K562 (cell line): ENCODE results near the gene SLC7A8. TPM values are rescaled to one million over a fixed set of nuclear protein-coding genes. Genes with fewer than 3 reads are reported as not detected.

Experiments used
- ATAC-seq: fragments of 200-7000 bp; cut with Tn5 transposase; 3 replicates; pipeline ENCODE4 v1.9.1; 2020; ENCODE audit warnings: moderate library complexity
- BruUV-seq: library from RNA; stranded (reverse); fragments of 400-500 nt; replicated peaks from 2 replicates; lab custom pipeline; 2021; lab: Mats Ljungman, UMichigan
- CTCF ChIA-PET: fragments of 300-600 bp; formaldehyde crosslinking; extraction: SDS; loops from one replicate; lab custom pipeline; 2021; ENCODE audit warnings: low intra/inter-chr PET ratio; lab: Yijun Ruan, JAX
- POLR2A ChIA-PET: fragments of 300-600, 350-650 bp; sonication (Branson Sonifier 250); formaldehyde crosslinking; extraction: SDS; loops from one replicate; lab custom pipeline; 2021; ENCODE audit warnings: antibody characterized with exemption, inconsistent platforms; lab: Yijun Ruan, JAX
- DNase-seq, 4 experiments: peaks; one replicate each; pipeline versions ENCODE4 v3.0.0 to v3.0.0-alpha.2; 2011 to 2018; ENCODE audit warnings: low spot score in 3 of 4, mixed read lengths in 3 of 4; ENCODE audit errors: extremely low read depth in 1 of 4
- FAIRE-seq: peaks from 2 replicates; lab custom pipeline; 2011; peaks lifted over from hg19 to GRCh38; lab: Jason Lieb, UNC
- H2AFZ ChIP-seq: 2 replicates; pipeline ENCODE4 v1.6.0; 2011; ENCODE audit warnings: low read depth, low read length, control low read depth, inconsistent platforms
- H3K27ac ChIP-seq: fragments of 200-600 bp; 3 replicates; pipeline ENCODE4 v1.8.0; 2011; ENCODE audit warnings: low read depth, mild to moderate bottlenecking, control low read depth, inconsistent platforms, low read length, moderate library complexity, mixed read lengths; ENCODE audit errors: extremely low read depth
- H3K27me3 ChIP-seq, 2 experiments: fragments of 300-600 bp in 1 of 2; 2 replicates in 1 of 2; 3 replicates in 1 of 2; pipeline versions ENCODE4 v1.6.0 to v1.8.0; 2011; ENCODE audit warnings: inconsistent platforms in 2 of 2, low read length in 2 of 2, mild to moderate bottlenecking in 1 of 2, mixed read lengths in 1 of 2, moderate library complexity in 1 of 2; ENCODE audit not compliant: control insufficient read depth in 2 of 2, insufficient read depth in 2 of 2
- H3K36me3 ChIP-seq: fragments of 300-600 bp; 3 replicates; pipeline ENCODE4 v1.8.0; 2011; ENCODE audit warnings: mild to moderate bottlenecking, low read length, inconsistent platforms; ENCODE audit not compliant: control insufficient read depth, insufficient read depth
- H3K4me1 ChIP-seq, 2 experiments: fragments of 200-600 bp in 1 of 2; replicated peaks in 1 of 2; 2 replicates in 1 of 2; 3 replicates in 1 of 2; pipeline versions ENCODE4 v1.5.1 to v1.8.0; 2011; ENCODE audit warnings: inconsistent platforms in 2 of 2, low read length in 2 of 2, mild to moderate bottlenecking in 1 of 2, mixed read lengths in 1 of 2, moderate library complexity in 1 of 2; ENCODE audit not compliant: control insufficient read depth in 2 of 2, insufficient read depth in 2 of 2
- H3K4me2 ChIP-seq: 2 replicates; pipeline ENCODE4 v1.6.1; 2011; ENCODE audit warnings: low read length, control low read depth, inconsistent platforms, mixed read lengths; ENCODE audit not compliant: insufficient read depth
- H3K4me3 ChIP-seq: fragments of 200-600 bp; sonication (generic), shearing (Covaris generic); 2 replicates; pipeline ENCODE4 v1.5.1; 2016; ENCODE audit warnings: control low read depth, inconsistent platforms
- H3K79me2 ChIP-seq: fragments of 200-600 bp; 3 replicates; pipeline ENCODE4 v1.8.0; 2011; ENCODE audit warnings: low read length, inconsistent platforms; ENCODE audit not compliant: control insufficient read depth, insufficient read depth
- H3K9ac ChIP-seq, 2 experiments: 2 replicates each; pipeline versions ENCODE4 v1.6.0 to v1.6.1; 2011; ENCODE audit warnings: low read depth in 2 of 2, low read length in 2 of 2, control low read depth in 1 of 2, inconsistent platforms in 1 of 2, mild to moderate bottlenecking in 1 of 2, mixed read lengths in 1 of 2; ENCODE audit not compliant: insufficient read depth in 1 of 2
- H3K9me1 ChIP-seq: one replicate; pipeline ENCODE4 v1.6.0; 2011; ENCODE audit warnings: inconsistent platforms, mild to moderate bottlenecking, low read length, moderate library complexity; ENCODE audit not compliant: control insufficient read depth, insufficient read depth
- H3K9me3 ChIP-seq: replicated peaks from 2 replicates; pipeline ENCODE4 v1.5.1; 2011; ENCODE audit warnings: low read depth, low read length, inconsistent platforms; ENCODE audit not compliant: control insufficient read depth, insufficient read depth
- H4K20me1 ChIP-seq: replicated peaks from 2 replicates; pipeline ENCODE4 v1.6.1; 2011; ENCODE audit warnings: low read length, inconsistent platforms, mixed read lengths; ENCODE audit not compliant: control insufficient read depth, insufficient read depth
- ARID2 ChIP-seq: fragments of 450-650 bp; IDR thresholded peaks from 2 replicates; pipeline ENCODE4 v1.6.1; 2017; ENCODE audit warnings: antibody characterized with exemption, mild to moderate bottlenecking
- ATF1 ChIP-seq, 2 experiments: fragments of 450-650 bp in 1 of 2; IDR thresholded peaks; 2 replicates each; pipeline ENCODE4 v1.6.1; 2016; ENCODE audit warnings: missing compliant biosample characterization in 1 of 2, missing genetic modification characterization in 1 of 2
- BRCA1 ChIP-seq, 2 experiments: fragments of 450-650 bp in 1 of 2; sonication (generic) in 1 of 2; formaldehyde crosslinking in 1 of 2; IDR thresholded peaks; 2 replicates each; pipeline versions ENCODE4 v1.5.0 to v1.6.1; 2017 to 2020; ENCODE audit warnings: mild to moderate bottlenecking in 1 of 2, missing genetic modification reagents in 1 of 2
- CREB1 ChIP-seq, 2 experiments: sonication (generic) in 1 of 2; formaldehyde crosslinking in 1 of 2; IDR thresholded peaks; 2 replicates each; pipeline versions ENCODE4 v1.6.1 to v1.8.0; 2012 to 2022; ENCODE audit warnings: inconsistent platforms in 1 of 2, mild to moderate bottlenecking in 1 of 2, missing genetic modification reagents in 1 of 2, moderate library complexity in 1 of 2
- ELF1 ChIP-seq: fragments of 200-800 bp; sonication (Bioruptor generic); IDR thresholded peaks from 2 replicates; pipeline ENCODE4 v1.6.1; 2016; ENCODE audit warnings: missing genetic modification characterization, missing compliant biosample characterization
- ESRRA ChIP-seq: fragments of 450-650 bp; IDR thresholded peaks from 2 replicates; pipeline ENCODE4 v1.6.1; 2014; ENCODE audit warnings: low read depth, mild to moderate bottlenecking, moderate library complexity, borderline replicate concordance
- FOXK2 ChIP-seq, 2 experiments: fragments of 450-650 bp; IDR thresholded peaks in 1 of 2; conservative IDR thresholded peaks in 1 of 2; 2 replicates each; pipeline ENCODE4 v1.6.1; 2016; ENCODE audit warnings: low read depth in 2 of 2, mild to moderate bottlenecking in 1 of 2
- HIVEP1 ChIP-seq: fragments of 250-450 bp; sonication (Bioruptor Pico); IDR thresholded peaks from 2 replicates; pipeline ENCODE4 v1.4.0; 2020; ENCODE audit warnings: mild to moderate bottlenecking
- KLF6 ChIP-seq: fragments of 250-450 bp; sonication (Bioruptor Pico); IDR thresholded peaks from 2 replicates; pipeline ENCODE4 v1.4.0; 2020; ENCODE audit warnings: mild to moderate bottlenecking, moderate library complexity, borderline replicate concordance
- MBD2 ChIP-seq: sonication (generic); IDR thresholded peaks from 2 replicates; pipeline ENCODE4 v1.6.1; 2016; ENCODE audit warnings: low read depth, borderline replicate concordance
- MEIS2 ChIP-seq: fragments of 450-650 bp; IDR thresholded peaks from 2 replicates; pipeline ENCODE4 v1.6.1; 2014; ENCODE audit warnings: mild to moderate bottlenecking; ENCODE audit not compliant: partially characterized antibody
- PCBP2 ChIP-seq: fragments of 200-400 bp; formaldehyde crosslinking; IDR thresholded peaks from 2 replicates; pipeline ENCODE4 v1.6.1; 2018; ENCODE audit warnings: low read length, low read depth, mild to moderate bottlenecking, moderate library complexity; ENCODE audit not compliant: poor library complexity, severe bottlenecking
- RBM34 ChIP-seq: fragments of 200-400 bp; formaldehyde crosslinking; IDR thresholded peaks from 2 replicates; pipeline ENCODE4 v1.6.1; 2018; ENCODE audit warnings: low read length, borderline replicate concordance; ENCODE audit not compliant: insufficient read depth
- RFX7 ChIP-seq: fragments of 250-450 bp; sonication (Bioruptor Pico); IDR thresholded peaks from 2 replicates; pipeline ENCODE4 v1.5.1; 2021; ENCODE audit warnings: mild to moderate bottlenecking
- SP2 ChIP-seq: IDR thresholded peaks from 2 replicates; pipeline ENCODE4 v1.6.1; 2011; ENCODE audit warnings: mild to moderate bottlenecking, low read depth, low read length, moderate library complexity; ENCODE audit not compliant: poor library complexity, severe bottlenecking; ENCODE audit errors: extremely low read depth
- XRCC3 ChIP-seq: fragments of 450-650 bp; IDR thresholded peaks from 2 replicates; pipeline ENCODE4 v1.6.1; 2017; ENCODE audit warnings: mild to moderate bottlenecking, moderate library complexity
- ZFX ChIP-seq: sonication (generic); formaldehyde crosslinking; IDR thresholded peaks from 2 replicates; pipeline ENCODE4 v1.8.0; 2022; ENCODE audit warnings: mild to moderate bottlenecking, missing genetic modification reagents, moderate library complexity
- ZNF316 ChIP-seq: fragments of 450-650 bp; IDR thresholded peaks from 2 replicates; pipeline ENCODE4 v1.6.1; 2016
- ZNF324 ChIP-seq: fragments of 250-450 bp; sonication (Bioruptor Pico); IDR thresholded peaks from 2 replicates; pipeline ENCODE4 v1.4.0; 2020; ENCODE audit warnings: mild to moderate bottlenecking
- WGBS: fragments of 100-300 bp; shearing (Covaris generic); methylation state at CpG from one replicate; pipeline ENCODE4 v1.1.6; 2016; ENCODE audit warnings: low coverage, mixed read lengths; ENCODE audit not compliant: insufficient coverage; ENCODE audit errors: missing lambda C conversion rate; 5-methylcytosine and 5-hydroxymethylcytosine counted together
- in situ Hi-C: fragments of 300-500 bp; cut with MboI; formaldehyde crosslinking; loops from 4 replicates; pipeline ENCODE4 v1.15.0; 2018; ENCODE audit warnings: inconsistent platforms, mixed read lengths
- intact Hi-C: fragments of 100-400 bp; cut with micrococcal nuclease; formaldehyde crosslinking; loops from 2 replicates; pipeline ENCODE4 v1.14.2; 2022
- polyA plus RNA-seq, 8 experiments: library from polyadenylated mRNA; depleted of rRNA in 4 of 8; stranded (reverse) in 5 of 8; unstranded in 3 of 8; fragments of >200 nt; fragmentation: Nextera tagmentation in 2 of 8; fragmentation: Illumina TruSeq in 1 of 8; extraction: Ambion mirVana in 2 of 8; extraction: Trizol in 1 of 8; gene quantifications; 2 replicates each; pipeline versions ENCODE4 v1.2.1 to v1.2.3, GENCODE V29; 2011 to 2014; ENCODE audit warnings: inconsistent platforms in 1 of 8, missing spikeins in 1 of 8
- total RNA-seq, 7 experiments: library from RNA; depleted of rRNA in 6 of 7; stranded (reverse); fragments of >200 nt in 6 of 7; fragmentation: Illumina TruSeq in 2 of 7; extraction: Trizol in 2 of 7; gene quantifications; 2 replicates each; pipeline versions ENCODE4 v1.2.1 to v1.2.3, GENCODE V29; 2011 to 2021; ENCODE audit warnings: low replicate concordance in 1 of 7
- TF ChIP-seq, protein P1 (sequence below): fragments of 250-450 bp; sonication (Bioruptor Pico); IDR thresholded peaks from 2 replicates; pipeline ENCODE4 v1.4.0; 2020; ENCODE audit warnings: mild to moderate bottlenecking, moderate library complexity
- TF ChIP-seq, protein P2 (sequence below): sonication (generic); formaldehyde crosslinking; IDR thresholded peaks from 2 replicates; pipeline ENCODE4 v1.8.0; 2022; ENCODE audit warnings: missing genetic modification reagents, mild to moderate bottlenecking, borderline replicate concordance

The SLC7A8 gene
- total and polyA plus RNA-seq, 9 of the 15 experiments (the other 6 are each of a cell fraction or from before 2014, with no cell fraction given) = 2.0 to 33.0 (median 6.0) TPM

DNA sequence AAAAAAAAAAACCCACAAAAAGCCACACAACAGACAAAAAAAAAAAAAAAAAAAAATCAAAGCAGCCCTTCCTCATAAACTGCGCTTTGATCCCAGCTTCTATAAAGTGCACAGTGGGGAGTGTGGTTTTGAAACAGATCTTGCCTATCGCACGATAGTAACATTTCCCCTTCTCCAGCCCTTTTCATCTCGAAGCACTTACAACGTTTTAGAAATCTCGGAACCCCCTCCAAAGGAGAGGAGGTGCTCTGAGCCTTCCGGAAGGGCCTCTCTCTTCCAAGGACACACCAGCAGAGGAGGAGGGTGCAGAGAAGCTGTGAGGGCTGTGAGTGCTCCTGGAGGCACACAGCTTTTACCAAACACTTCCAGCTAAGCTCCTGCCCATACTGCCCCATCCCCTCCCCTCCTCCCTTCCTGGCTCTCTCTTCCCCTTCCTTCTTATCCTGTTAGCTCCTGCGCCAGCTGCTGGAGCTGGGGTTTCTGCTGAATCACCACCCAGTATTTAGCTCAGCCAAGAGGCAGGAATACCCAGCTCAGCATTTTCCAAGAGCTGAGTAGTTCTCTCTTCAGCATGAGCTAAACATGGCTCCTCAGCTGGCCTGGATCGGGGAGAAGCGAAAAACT, 28.4 kb downstream of the SLC7A8 start:
- H3K4me3 ChIP-seq = no peak overlapping the region
- POLR2A ChIA-PET = interaction anchor here (0.6 to 1.5 kb wide), 4 partner anchors 9 to 21 kb away, joined by 3 to 6 read pairs (median 4); no protein-coding TSS in a partner anchor
- 8% methylated on average over 9 of the region's 10 CpGs for WGBS
- TF ChIP-seq ZNF316 (peak; percentile 100), MEIS2 (no peak), PCBP2 (no peak), FOXK2 (conservative IDR thresholded peaks at IDR 0.05 in 1 of 2, IDR thresholded peaks at IDR 0.05 in 1 of 2; ENCODE audit: low read depth in 2 of 2) (no peak), HIVEP1 (no peak), ZFX (CRISPR knock-in tag) (no peak), ESRRA (no peak), CREB1 (IDR thresholded peaks at IDR 0.05) (no peak), CREB1 (CRISPR knock-in tag; IDR thresholded peaks at IDR 0.05) (no peak), SP2 (no peak), MBD2 (no peak), RFX7 (CRISPR knock-in tag) (no peak), ELF1 (tag) (peak; percentile 27; the same call in 1 of the 2 replicates), KLF6 (CRISPR knock-in tag) (no peak), XRCC3 (no peak), BRCA1 (IDR thresholded peaks at IDR 0.05) (no peak), BRCA1 (CRISPR knock-in tag; IDR thresholded peaks at IDR 0.05) (no peak), ATF1 (CRISPR knock-in tag; IDR thresholded peaks at IDR 0.05) (no peak), ATF1 (tag; IDR thresholded peaks at IDR 0.05) (no peak), ZNF324 (no peak), RBM34 (no peak), ARID2 (no peak)
- TF ChIP-seq, protein P1, sequence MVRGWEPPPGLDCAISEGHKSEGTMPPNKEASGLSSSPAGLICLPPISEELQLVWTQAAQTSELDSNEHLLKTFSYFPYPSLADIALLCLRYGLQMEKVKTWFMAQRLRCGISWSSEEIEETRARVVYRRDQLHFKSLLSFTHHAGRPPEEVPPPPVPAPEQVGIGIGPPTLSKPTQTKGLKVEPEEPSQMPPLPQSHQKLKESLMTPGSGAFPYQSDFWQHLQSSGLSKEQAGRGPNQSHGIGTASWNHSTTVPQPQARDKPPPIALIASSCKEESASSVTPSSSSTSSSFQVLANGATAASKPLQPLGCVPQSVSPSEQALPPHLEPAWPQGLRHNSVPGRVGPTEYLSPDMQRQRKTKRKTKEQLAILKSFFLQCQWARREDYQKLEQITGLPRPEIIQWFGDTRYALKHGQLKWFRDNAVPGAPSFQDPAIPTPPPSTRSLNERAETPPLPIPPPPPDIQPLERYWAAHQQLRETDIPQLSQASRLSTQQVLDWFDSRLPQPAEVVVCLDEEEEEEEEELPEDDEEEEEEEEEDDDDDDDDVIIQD (CRISPR knock-in tag) = no peak
- TF ChIP-seq, protein P2, sequence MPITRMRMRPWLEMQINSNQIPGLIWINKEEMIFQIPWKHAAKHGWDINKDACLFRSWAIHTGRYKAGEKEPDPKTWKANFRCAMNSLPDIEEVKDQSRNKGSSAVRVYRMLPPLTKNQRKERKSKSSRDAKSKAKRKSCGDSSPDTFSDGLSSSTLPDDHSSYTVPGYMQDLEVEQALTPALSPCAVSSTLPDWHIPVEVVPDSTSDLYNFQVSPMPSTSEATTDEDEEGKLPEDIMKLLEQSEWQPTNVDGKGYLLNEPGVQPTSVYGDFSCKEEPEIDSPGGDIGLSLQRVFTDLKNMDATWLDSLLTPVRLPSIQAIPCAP = no peak

More for the DNA sequence above, 28.4 kb downstream of the SLC7A8 start:
- CTCF ChIA-PET = interaction anchor here (0.9 kb wide), 1 partner anchor 35 kb away, joined by 3 read pairs; no protein-coding TSS in a partner anchor
- Histone ChIP-seq H3K9me1 (no peaks in the 10 kb centered on the region), H3K9ac (peak overlapping the region; percentile 48 to 70; a peak in 3 of 4 replicates), H3K36me3 (no peaks in the 10 kb centered on the region), H3K27me3 (no peaks in the 10 kb centered on the region), H3K79me2 (peaks cover 5% of the 10 kb centered on the region; the same call in 2 of the 3 replicates), H2AFZ (peak overlapping the region; percentile 84), H3K27ac (peak overlapping the region; percentile 57), H4K20me1 (no peaks in the 10 kb centered on the region), H3K4me1 (peaks cover 39 to 49% of the 10 kb centered on the region in 2 experiments), H3K9me3 (no peaks in the 10 kb centered on the region), H3K4me2 (peak overlapping the region; percentile 60)
- BruUV-seq = no TSS peak
- intact Hi-C loops = no loop called here
- ATAC-seq = peak; percentile 68
- FAIRE-seq = peak; percentile 89
- in situ Hi-C loops = no loop called here
- peak; percentile 45 to 78 (median 58) for DNase-seq
